NCI-H774 (cell line): ENCODE measurements around the gene NDE1.
"Not testable (repeated sequence)": the region's sequence is repeated elsewhere in the genome, so short reads cannot be mapped to it uniquely, and the experiment has no call there.

Source experiments
- DNase-seq: peaks from one replicate; lab custom pipeline; 2025; lab: John Stamatoyannopoulos, UW

The NDE1 gene

GRCh38 chr16:15650019-15650697, at the start of gene NDE1:
TSS of gene NDE1 (plus strand) at chr16:15650245. CDS start at chr16:15664779, 14,534 bp downstream.
- peak; percentile 85 for DNase-seq

- no peak for DNase-seq
Measured at GRCh38 chr16:15601212-15601879, 48.7 kb upstream of the NDE1 start.

DNA sequence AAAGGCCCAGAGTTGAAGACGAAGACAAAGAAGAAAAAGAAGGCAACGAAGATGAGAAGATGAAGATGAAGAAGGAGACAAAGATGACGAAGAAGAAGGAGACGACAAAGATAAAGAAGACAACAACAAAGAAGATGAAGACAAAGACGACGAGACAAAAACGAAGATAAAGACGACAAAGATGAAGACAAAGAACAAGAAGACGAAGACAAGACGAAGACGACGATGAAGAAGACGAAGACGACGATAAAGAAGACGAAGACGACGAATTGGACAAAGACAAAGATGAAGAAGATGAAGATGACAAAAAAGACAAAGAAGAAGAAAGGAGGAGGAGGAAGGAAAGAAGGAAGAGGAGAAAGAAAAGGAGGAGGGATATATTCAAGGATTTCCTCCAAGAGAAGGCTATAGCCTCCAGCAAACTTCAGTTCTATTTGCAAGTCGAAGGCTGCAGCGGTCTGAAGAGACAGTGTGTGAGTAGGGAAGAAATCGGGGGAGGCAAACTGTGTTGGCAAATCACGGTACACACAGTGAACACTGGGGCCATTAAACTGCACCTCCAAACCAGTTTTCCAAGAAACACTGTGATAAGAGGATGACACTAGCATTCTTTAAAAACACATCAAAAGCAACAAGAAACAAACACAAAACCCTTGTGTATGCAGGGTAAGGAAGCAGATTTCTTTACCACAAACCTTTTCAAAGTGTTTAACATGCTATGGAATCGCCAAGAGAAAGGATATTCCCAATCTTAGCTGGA, 47.6 kb upstream of the NDE1 start:
- no peak for DNase-seq

- DNase-seq = no peak
Measured at GRCh38 chr16:15604460-15605440, 45.3 kb upstream of the NDE1 start.

GRCh38 chr16:15605839-15606517, 44.1 kb upstream of the NDE1 start:
- DNase-seq = no peak

DNA sequence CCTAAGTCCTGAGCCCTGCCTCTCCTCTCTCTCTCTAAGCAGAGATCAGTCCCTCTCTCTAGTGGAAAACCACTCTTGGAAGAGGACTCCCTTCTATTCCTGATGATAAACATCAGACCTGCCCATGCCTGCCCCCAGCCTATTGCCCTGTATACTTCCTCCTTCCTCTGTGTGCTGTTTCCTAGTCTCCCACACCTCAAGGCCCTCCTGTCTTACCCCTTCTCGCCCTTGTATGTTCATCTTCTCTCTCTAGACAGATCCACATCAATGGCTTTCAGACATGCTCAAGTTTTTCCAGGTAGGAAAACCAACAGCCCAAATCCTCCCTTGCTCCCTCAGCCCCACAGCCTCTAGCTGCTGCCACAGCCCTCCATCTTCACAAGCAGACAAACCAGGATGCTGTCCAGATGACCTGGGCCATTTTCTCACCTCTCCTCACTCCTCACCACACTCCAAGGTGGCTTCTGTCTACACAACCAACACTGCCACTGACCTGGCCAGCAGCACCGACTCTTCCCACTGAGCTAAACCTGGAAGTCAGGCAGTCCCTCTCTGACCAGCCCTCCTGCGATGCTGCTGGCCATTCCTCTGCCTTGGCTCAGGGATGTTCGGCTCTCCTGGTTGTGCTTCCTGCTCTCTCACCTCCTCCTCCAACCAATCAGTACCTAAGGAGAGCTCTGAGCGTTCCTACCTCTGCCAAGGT, 43.4 kb upstream of the NDE1 start:
- no peak for DNase-seq

GRCh38 chr16:15607221-15607699, 42.8 kb upstream of the NDE1 start:
- not testable (repeated sequence) for DNase-seq

- DNase-seq = no peak
Measured at GRCh38 chr16:15607700-15608396, 42.2 kb upstream of the NDE1 start.

GRCh38 chr16:15608398-15609285, 41.4 kb upstream of the NDE1 start:
- DNase-seq = no peak

DNA sequence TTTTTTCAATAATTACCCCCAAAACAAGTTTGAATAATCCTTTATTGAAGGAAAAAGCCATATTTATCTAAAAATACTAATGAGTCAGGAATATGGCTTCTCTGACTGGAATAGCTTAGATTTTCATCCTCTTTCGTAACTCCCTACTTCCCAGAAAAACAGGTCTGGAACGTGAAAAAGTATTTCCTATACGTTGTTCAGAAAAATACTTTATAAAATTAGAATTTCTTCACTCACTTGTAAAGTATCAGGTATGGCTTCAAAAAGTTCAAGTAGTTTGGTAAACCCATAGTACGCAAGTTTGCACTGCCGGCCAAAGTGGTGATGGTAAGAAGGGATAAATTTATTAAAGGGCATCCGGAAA, 40.8 kb upstream of the NDE1 start:
- DNase-seq = no peak

GRCh38 chr16:15610369-15610871, 39.6 kb upstream of the NDE1 start:
- no peak for DNase-seq

DNA sequence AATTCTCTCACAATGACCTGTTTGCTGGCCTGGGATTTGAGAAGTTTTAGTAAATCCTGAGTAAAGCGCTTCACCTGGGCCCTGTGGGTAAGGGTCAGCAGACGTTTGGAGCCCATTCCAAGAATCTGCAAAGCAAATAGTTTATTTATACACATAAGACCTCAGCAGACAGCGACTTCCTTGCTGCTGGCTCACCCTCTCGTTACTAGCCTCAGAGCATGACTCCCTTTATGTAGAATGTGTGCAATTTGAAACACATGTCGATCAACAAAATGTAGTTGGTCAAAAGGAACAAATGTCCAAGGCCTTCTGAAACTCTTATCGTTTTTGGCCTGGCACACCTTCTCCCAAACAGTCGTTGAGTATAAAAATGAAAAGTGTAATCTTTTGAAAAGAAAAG, 38.4 kb upstream of the NDE1 start:
- DNase-seq = no peak

GRCh38 chr16:15613676-15614075, 36.4 kb upstream of the NDE1 start:
- DNase-seq = no peak

DNA sequence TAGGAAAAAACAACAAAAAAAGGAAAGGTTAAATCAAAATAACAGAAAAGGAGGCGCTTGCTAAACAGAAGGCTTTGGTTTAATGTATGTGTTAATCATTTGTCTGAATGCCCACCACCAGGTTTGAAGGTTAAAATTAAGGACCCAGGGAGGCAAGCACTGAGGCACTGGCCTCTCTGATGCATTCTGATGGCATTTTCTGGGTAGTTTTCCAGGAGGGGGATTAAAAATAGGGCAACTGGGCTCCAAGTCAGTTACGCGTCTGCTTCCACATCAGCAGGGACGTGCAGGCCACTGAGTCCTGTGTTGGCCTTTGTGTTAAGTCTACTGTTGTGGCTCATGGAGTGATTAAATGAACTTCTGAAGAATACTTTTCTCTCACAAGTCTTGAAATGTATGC, 34.0 kb upstream of the NDE1 start:
- no peak for DNase-seq

DNA sequence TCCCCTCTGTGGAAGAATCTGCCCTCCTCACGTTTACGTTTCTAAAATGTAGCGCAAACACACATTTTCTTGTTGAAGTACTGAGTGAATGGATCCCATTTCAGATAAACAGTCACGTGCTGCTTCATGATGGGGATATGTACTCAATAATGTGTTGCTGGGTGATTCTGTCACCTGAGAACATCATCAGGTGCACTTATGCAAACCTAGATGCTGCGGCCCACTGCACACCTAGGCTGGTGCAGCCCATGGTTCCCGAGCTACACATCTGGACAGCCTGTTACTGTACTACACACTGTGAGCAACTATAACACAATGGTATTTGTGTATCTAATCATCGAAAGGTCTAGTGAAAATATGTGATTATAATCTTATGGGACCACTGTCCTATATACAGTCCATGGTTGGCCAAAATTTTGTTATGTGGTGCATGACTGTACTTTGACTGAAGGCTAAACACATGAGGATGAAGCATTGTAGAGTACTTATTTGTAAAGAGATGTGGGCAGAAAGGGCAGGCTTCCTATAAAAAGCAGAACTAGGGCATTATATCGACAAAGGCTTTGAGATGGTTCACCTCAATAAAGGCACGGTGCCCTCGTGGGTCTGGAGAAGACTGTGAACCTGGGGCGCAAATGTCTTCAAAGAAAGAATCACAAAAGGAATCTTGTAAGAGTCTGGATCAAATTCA, 33.4 kb upstream of the NDE1 start:
- no peak for DNase-seq

DNA sequence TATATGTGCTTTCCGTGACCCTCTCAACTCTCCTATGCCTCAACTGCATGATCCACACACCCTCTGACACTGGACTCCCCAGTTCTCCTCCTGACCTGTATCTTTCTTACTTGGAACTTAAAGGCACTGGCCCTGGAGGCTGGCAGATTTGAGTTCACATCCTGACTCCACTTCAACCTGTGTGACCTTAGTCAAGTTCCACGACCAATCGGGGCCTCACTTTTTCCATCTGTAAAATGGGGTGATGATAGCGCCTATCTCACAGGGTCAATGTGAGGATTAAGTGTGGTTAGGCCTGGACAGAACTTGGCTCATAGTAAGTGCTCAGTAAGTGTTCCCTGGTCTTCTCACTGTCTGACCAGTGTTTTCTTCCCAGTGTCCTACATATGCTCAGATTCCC, 32.1 kb upstream of the NDE1 start:
- no peak for DNase-seq

GRCh38 chr16:15618392-15618791, 31.7 kb upstream of the NDE1 start:
- no peak for DNase-seq

- no peak for DNase-seq
Measured at GRCh38 chr16:15620611-15621195, 29.3 kb upstream of the NDE1 start.
